HG02571 (cell line): Measurements from ENCODE around the gene FUT2.
"Not testable (repeated sequence)": the region's sequence is repeated elsewhere in the genome, so short reads cannot be mapped to it uniquely, and the experiment has no call there.

Experiments used
- ATAC-seq: cut with Tn5 transposase; IDR thresholded peaks from one replicate; pipeline ENCODE4 v1.9.1; 2021; ENCODE audit warnings: mild to moderate bottlenecking, moderate library complexity; ENCODE audit not compliant: unreplicated experiment

Gene FUT2

DNA sequence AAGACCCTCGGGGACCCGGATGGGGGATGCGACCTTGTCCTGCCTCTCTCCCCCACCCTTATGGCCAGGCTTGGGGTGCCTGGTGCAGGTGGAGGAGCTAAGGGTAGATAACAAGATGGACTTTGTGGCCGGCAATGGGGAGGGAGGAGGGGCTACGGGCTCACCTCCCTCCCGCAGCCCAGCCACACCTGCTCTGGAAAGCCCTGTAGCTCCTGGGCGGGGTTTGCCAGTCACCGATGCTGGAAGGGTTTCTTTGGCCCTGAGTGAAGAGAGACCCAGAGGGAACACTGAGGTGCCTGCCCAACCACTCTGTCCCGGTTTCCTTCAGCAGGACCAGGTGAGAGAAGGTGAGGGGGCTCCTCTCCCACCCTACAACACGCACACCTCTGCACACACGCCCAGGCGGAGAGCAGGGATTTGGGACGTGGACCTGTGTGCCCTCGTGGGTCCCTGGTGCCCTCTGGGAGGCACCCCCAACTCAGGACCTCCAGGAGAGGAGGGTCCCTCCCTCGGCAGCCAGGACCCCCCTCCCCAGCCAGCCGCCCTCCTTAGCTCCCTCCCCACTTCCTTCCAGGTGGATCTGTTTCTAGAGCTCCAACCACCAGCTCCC, at the start of gene FUT2:
Gene FUT2 (plus strand): TSS at position 229 of the 610 bp plus-strand sequence. CDS start 6,986 bp downstream, outside the sequence.
- no peak for ATAC-seq

DNA sequence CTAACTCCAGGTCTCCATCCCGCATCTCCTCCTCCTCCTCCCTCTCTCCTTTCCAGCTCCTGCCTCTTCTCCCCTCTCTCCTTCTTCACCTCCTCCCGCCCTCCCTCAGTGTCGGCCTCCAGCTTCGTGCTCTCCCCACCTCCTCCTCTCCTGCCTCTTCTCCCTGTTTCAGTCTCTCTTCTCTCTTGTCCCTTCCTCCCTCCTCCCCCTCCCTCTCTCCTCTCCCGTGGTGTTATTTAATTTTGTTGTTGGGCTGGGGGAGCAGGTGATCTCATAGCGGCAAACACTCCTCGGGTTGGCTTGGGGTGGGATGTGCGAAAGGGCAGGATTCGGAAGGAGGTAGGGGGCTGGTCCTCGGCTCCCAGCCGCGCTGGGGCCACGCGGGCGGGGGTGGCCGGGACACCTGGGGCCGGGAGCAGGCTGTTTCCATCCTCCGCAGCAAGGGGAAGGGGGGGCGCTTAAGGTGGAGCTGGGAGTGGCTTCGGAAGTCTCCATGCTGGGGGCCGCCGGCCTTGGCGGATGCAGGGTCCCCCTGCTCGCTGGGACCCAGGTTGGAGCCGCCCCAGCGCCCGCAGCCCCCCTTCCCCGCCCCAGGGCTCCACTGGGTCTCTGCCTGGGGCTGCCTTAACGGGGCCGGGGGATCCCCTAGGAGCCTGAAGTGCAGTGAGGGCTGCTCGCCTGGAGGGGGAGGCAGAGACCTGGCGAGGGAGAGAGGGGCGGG, 49.6 kb upstream of the FUT2 start, which contains the start of gene CA11:
Gene CA11 (minus strand): TSS at position 187 of the 721 bp plus-strand sequence. CDS start 555 bp downstream, outside the sequence.
- peak; percentile 57 for ATAC-seq

DNA sequence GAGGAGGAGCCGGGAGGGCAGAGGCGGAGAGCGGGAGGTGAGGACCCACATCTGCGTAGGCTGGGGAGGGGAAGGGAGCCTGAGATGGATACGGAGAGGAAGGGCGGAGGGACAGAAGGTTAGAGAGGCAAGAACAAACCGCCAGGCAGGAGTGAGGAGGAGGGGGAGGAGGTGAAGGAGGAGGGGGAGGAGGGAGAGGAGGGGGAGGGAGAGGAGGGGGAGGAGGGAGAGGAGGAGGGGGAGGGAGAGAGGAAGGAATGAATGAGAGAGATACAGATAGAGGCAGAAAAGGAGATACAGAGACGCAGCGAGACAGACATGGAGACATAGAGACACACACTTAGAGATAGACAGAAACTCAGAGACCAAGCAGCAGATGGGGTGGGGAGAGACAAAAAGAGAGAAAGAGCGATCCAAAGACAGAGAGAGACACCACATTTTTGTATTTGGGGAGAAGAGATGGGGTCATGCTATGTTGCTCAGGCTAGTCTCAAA, 49.0 kb upstream of the FUT2 start:
- no peak for ATAC-seq

DNA sequence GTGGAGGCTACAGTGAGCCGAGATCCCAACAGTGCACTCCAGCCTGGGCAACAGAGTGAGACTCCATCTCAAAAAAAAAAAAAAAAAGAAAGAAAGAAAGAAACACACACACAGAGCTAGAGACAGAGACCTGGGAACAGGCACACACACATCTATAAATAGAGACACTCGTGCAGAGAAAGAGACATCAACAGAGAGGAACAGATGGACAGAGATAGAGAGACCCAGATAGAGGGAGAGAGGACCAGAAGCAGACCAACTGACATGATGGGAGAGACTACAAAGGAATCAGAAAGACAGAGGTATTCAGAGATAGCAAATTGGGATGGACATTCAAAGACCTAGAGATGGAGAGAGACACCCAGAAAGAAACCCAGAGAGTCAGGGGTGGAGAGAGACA, 47.6 kb upstream of the FUT2 start:
- ATAC-seq, result no peak

DNA sequence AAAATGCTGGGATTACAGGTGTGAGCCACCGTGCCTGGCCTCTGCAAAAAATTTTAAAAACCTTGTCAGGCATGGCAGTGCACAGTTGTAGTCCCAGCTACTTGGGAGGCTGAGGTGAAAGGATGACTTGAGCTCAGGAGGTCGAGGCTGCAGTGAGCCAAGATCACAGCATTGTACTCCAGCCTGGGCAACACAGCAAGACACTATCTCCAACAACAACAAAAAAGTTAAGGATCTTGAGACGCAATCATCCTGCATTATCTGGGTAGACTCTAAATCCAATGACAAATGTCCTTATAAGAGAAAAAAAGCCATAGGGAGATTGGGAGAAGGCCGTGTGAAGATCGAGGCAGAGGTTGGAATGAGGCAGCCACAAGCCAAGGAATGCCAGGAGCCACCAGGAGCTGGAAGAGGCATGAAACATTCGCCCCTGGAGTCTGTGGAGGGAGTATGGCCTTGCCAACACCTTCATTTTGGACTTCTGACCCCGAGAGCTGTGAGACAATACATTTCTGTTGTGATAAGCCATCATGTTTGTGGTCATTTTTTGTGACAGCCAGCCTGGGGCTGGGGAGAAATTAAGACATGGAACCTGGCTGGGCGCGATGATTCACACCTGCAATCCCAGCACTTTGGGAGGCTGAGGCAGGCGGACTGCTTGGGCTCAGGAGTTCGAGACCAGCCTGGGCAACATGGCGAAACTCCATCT, 44.6 kb upstream of the FUT2 start:
- no peak for ATAC-seq

- no peak for ATAC-seq
Measured at GRCh38 chr19:48651683-48652048, 44.1 kb upstream of the FUT2 start.

GRCh38 chr19:48654299-48655059, 41.3 kb upstream of the FUT2 start:
- ATAC-seq, result no peak

- ATAC-seq, result no peak
Measured at GRCh38 chr19:48656840-48657474, 38.8 kb upstream of the FUT2 start.

- ATAC-seq, result not testable (repeated sequence)
Measured at GRCh38 chr19:48657828-48658227, 37.9 kb upstream of the FUT2 start.

GRCh38 chr19:48658483-48658882, 37.3 kb upstream of the FUT2 start:
- ATAC-seq, result no peak

GRCh38 chr19:48659768-48660167, 36.0 kb upstream of the FUT2 start:
- no peak for ATAC-seq

GRCh38 chr19:48660852-48661710, 34.7 kb upstream of the FUT2 start:
- peak; percentile 77 for ATAC-seq

- ATAC-seq, result no peak
Measured at GRCh38 chr19:48661711-48662090, 34.1 kb upstream of the FUT2 start.

DNA sequence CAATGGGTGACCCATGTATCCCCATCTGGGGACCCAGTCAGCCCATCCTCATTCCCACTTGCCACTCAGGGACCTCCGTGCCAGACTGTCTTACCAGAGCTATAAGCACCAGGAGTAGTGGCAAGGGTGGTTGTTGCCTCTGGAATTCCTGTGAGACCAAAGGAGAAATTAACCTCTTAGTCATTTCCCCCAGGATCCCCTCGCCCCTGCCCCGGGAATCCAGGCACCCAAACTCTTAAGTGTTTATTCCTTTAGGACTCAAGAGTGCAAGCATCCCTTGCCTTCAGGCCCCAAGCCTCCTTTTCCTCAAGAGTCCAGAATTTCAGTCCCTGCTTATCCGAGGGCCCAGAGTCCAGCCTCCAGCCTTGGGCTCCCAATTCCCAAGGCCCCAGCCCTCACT, 32.1 kb upstream of the FUT2 start:
- ATAC-seq, result no peak

DNA sequence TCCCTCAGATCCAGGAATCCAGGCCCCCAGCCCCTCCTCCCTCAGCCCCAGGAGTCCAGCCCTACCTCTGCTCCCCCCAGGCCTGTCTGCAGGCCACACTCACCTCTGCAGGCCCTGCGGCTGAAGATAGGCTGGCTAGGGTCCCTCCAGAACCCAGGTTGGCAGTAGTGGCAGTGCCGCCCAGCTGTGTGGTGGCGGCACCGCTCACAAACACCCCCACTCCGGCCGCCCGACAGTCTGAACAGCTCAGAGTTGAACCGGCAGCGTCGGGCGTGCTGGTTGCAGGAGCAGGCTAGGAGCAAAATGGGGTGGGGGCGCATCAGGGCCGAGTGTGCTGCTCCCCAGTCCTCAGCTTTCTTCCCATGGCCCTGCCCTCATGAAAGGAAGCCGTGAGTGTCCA, 31.3 kb upstream of the FUT2 start:
- no peak for ATAC-seq

DNA sequence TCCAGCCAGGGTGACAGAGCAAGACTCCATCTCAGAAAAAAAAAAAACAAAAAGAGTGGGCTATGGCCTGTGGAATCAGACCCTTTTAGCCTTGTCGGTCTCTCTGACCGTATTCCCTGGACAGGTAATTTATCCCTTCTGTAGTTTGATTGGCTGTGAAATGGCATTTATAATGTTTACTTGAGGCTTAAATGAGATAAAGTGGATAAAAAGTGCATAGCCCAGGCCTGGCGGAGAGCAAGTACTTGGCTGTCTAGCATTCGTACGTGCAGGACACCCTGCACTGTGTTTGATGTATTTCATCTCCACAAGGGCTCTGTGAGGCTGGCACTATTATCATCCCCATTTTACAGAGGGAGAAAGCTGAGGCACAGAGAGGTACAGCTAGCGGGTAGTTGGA, 30.0 kb upstream of the FUT2 start:
- no peak for ATAC-seq

DNA sequence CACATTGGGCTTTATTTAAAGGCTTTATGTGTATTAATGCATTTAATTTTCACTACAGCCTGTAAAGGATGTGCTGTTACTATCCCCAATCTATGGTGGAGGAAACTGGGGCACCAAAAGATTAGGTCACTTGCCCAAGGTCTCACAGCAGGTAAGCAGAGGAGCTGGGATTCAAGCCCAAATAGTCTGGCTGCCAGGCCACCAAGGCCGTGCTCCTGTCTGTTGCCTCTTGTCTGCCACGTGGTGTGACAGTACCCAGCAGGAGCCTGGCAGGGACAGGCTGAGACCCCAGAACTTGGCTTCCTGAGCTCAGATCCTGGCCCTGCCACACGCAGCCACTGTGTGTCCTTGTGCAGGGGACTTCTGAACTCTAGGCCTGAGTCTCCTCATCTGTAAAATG, 27.4 kb upstream of the FUT2 start:
- no peak for ATAC-seq

DNA sequence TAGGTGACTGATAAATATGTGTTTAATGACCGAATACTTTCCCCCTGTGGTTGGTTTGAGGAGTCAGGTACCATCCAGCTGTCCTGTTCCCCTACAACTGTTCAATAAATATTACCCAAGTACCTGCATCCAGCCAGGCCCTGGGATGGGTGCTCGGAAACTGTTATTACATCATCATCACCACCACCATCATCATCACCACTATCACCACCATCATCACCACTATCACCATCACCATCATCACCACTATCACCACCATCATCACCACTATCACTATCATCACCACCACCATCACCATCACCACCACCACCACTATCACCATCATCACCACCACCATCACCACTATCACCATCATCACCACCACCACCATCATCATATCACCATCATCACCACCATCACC, 27.0 kb upstream of the FUT2 start:
- ATAC-seq, result no peak

GRCh38 chr19:48669903-48670668, 25.7 kb upstream of the FUT2 start:
- ATAC-seq, result no peak
